Tibial nerve (tissue), 4 donors: Measurements from ENCODE around the gene RXFP1. TPM values are rescaled to one million over a fixed set of nuclear protein-coding genes. Genes with fewer than 3 reads are reported as not detected.

ENCODE experiments used
- DNase-seq, 2 donors: peaks; one replicate each; pipeline ENCODE4 v3.0.0-alpha.2; 2019; ENCODE audit warnings: low spot score in 2 of 2
- H3K27ac ChIP-seq, 4 donors: fragments of 200-600 bp; sonication (generic) in 3 of 4; one replicate each; pipeline ENCODE4 v1.5.1; 2017 to 2019; ENCODE audit warnings: mild to moderate bottlenecking in 1 of 4
- H3K27me3 ChIP-seq, 2 donors: fragments of 200-600 bp; sonication (generic) in 1 of 2; one replicate each; pipeline versions ENCODE4 v1.5.1 to v1.6.0; 2017 to 2019
- H3K36me3 ChIP-seq, 3 donors: fragments of 200-600 bp; sonication (generic); one replicate each; pipeline ENCODE4 v1.5.1; 2018 to 2019
- H3K4me1 ChIP-seq, 4 donors: fragments of 200-600 bp; sonication (generic) in 3 of 4; one replicate each; pipeline ENCODE4 v1.5.1; 2017 to 2019
- H3K4me3 ChIP-seq, 4 donors: fragments of 200-600 bp; sonication (generic) in 3 of 4; one replicate each; pipeline ENCODE4 v1.5.1; 2017 to 2019; ENCODE audit warnings: mild to moderate bottlenecking in 1 of 4, moderate library complexity in 1 of 4
- H3K9me3 ChIP-seq, 4 donors: fragments of 200-600 bp; sonication (generic) in 3 of 4; one replicate each; pipeline ENCODE4 v1.5.1; 2017 to 2019
- CTCF ChIP-seq, 5 experiments: fragments of 200-600 bp in 3 of 5; fragments of 450-650 bp in 2 of 5; sonication (generic) in 3 of 5; IDR thresholded peaks; one replicate each; pipeline ENCODE4 v1.5.1; 2016 to 2019; ENCODE audit warnings: antibody characterized with exemption in 5 of 5, mild to moderate bottlenecking in 3 of 5, moderate library complexity in 2 of 5
- EP300 ChIP-seq, 2 donors: sonication (generic); formaldehyde crosslinking; IDR thresholded peaks; one replicate each; pipeline ENCODE4 v1.6.1; 2017; ENCODE audit warnings: antibody characterized with exemption in 2 of 2, mild to moderate bottlenecking in 1 of 2
- POLR2A ChIP-seq, 2 donors: fragments of 450-650 bp; IDR thresholded peaks; one replicate each; pipeline ENCODE4 v1.6.1; 2017; ENCODE audit warnings: antibody characterized with exemption in 2 of 2, mild to moderate bottlenecking in 2 of 2, moderate library complexity in 2 of 2
- WGBS, 2 donors: methylation state at CpG; one replicate each; pipeline ENCODE4 v1.1.5; 2018; 5-methylcytosine and 5-hydroxymethylcytosine counted together
- total RNA-seq, 4 donors: library from RNA; depleted of rRNA; stranded (reverse); fragments of >200 nt; gene quantifications; one replicate each; pipeline ENCODE4 v1.1.0, GENCODE V29; 2016

The RXFP1 gene
- total RNA-seq, 4 donors from 2014 or later: not detected

GRCh38 chr4:158666892-158667291 lies 145.2 kb downstream of the RXFP1 start:
- Histone ChIP-seq H3K4me3 (no peak overlapping the region), H3K36me3 (no peaks in the 10 kb centered on the region), H3K9me3 (no peaks in the 10 kb centered on the region), H3K27ac (no peak overlapping the region), H3K4me1 (peaks cover 0 to 12% (median 6%) of the 10 kb centered on the region in 4 donors), H3K27me3 (no peaks in the 10 kb centered on the region)
- DNase-seq: no peak
- 93 to 98% methylated on average over 2 of the region's 2 CpGs for WGBS, 2 donors
- TF ChIP-seq EP300 (IDR thresholded peaks at IDR 0.05): no peak
- TF ChIP-seq CTCF (IDR thresholded peaks at IDR 0.05): no peak
- no peak for TF ChIP-seq POLR2A (IDR thresholded peaks at IDR 0.05)

DNA sequence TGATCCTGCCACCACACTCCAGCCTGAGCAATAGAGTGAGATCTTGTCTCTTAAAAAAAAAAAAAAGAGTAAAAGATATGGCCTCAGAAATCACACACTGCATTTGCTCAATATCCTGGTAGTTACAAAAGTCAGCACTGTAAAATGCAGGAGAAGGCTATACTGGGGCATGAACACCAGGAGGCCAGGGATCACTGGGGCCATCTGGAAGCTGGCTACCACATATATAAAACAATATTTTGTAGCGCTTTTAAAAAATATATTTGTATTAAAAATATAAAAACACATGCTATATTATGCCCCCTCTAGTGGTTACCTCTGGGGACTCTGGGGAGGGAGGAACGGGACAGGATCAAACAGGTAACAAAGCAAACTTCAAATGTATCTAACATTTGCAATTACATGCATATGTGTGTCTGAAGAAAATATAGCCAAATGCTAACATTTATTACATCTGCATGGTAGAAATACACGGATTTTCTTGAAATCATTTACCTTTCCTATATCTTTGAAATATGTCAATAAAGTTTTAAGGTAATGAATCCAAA lies 146.0 kb downstream of the RXFP1 start:
- H3K36me3 ChIP-seq: no peaks in the 10 kb centered on the region

GRCh38 chr4:158669310-158669709 lies 147.6 kb downstream of the RXFP1 start:
- Histone ChIP-seq H3K27ac (no peak overlapping the region), H3K4me1 (peaks cover 0 to 29% (median 14%) of the 10 kb centered on the region in 4 donors), H3K4me3 (no peak overlapping the region), H3K36me3 (no peaks in the 10 kb centered on the region), H3K9me3 (no peaks in the 10 kb centered on the region), H3K27me3 (no peaks in the 10 kb centered on the region)
- 78 to 82% methylated on average over 7 of the region's 7 CpGs for WGBS, 2 donors
- TF ChIP-seq CTCF (IDR thresholded peaks at IDR 0.05) (no peak), EP300 (IDR thresholded peaks at IDR 0.05) (no peak), POLR2A (IDR thresholded peaks at IDR 0.05) (no peak)
- DNase-seq: no peak

More for the DNA sequence above, 146.0 kb downstream of the RXFP1 start:
- H3K27ac ChIP-seq: no peak overlapping the region
- WGBS, 2 donors: 80 to 84% methylated on average over 3 of the region's 3 CpGs
- H3K4me1 ChIP-seq: peaks cover 0 to 13% (median 6%) of the 10 kb centered on the region in 4 donors
- no peak overlapping the region for H3K4me3 ChIP-seq
- no peaks in the 10 kb centered on the region for H3K9me3 ChIP-seq
- peak in 2 of 5 experiments; percentile 17 to 36 for TF ChIP-seq CTCF (IDR thresholded peaks at IDR 0.05)
- TF ChIP-seq EP300 (IDR thresholded peaks at IDR 0.05): no peak
- no peak for TF ChIP-seq POLR2A (IDR thresholded peaks at IDR 0.05)
- H3K27me3 ChIP-seq: no peaks in the 10 kb centered on the region
- DNase-seq: no peak

DNA sequence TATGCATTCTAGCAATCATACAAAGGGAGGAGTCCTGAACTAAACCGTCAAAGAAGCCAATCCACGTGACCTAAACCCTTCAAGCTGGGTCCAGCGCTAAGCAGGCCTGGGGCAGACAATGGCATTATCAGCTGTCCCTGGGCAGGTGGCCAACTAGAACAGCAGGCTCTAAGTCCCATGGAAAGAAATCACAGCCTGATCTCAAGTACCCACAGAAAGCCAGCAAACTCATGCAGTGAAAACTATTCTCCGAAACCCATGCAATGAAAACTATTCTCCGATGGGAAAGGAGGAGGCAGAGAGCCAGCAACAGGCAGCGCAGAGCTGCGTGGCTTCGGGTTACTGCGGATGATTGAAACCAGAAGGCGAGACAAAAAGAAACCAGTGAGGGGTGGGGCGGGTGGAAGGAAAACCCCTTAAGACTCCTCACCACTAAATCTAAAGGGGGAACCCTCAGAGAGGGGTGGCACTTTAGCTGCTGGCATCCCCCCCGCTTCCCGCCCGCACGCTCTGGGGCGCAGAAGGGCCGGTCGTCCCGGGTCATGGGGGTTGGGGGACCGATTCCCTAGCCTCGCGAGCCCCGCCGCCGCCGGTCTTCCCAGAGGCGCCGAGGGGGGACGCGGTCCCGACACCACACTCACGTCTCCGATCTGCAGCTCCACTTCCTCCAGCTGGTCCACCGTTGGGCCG lies 149.4 kb downstream of the RXFP1 start:
- no peaks in the 10 kb centered on the region for H3K9me3 ChIP-seq
- DNase-seq: peak; percentile 35 to 47
- no peaks in the 10 kb centered on the region for H3K27me3 ChIP-seq
- H3K4me3 ChIP-seq: peak overlapping the region; percentile 62 to 85 (median 74)
- TF ChIP-seq CTCF (IDR thresholded peaks at IDR 0.05): no peak
- TF ChIP-seq EP300 (IDR thresholded peaks at IDR 0.05): no peak
- no peak for TF ChIP-seq POLR2A (IDR thresholded peaks at IDR 0.05)
- H3K36me3 ChIP-seq: no peaks in the 10 kb centered on the region
- peaks cover 0 to 35% (median 14%) of the 10 kb centered on the region in 4 donors for H3K4me1 ChIP-seq
- H3K27ac ChIP-seq: peak overlapping the region; percentile 19 to 99 (median 98)
- WGBS, 2 donors: 0% methylated on average over 11 to 35 of the region's 35 CpGs

GRCh38 chr4:158671665-158671914 lies 149.9 kb downstream of the RXFP1 start, which contains the start of gene C4orf46:
Gene C4orf46 (minus strand): TSS chr4:158671887. CDS start chr4:158671801, 86 bp downstream.
- Histone ChIP-seq H3K9me3 (no peaks in the 10 kb centered on the region), H3K36me3 (no peaks in the 10 kb centered on the region), H3K27me3 (no peaks in the 10 kb centered on the region), H3K27ac (peak within 1 kb of the TSS; percentile 92 to 99 (median 98)), H3K4me3 (peak within 1 kb of the TSS; percentile 62 to 85 (median 77)), H3K4me1 (peaks cover 0 to 35% (median 14%) of the 10 kb centered on the region in 4 donors)
- DNase-seq: no peak
- 0 to 1% methylated on average over 15 to 20 of the region's 20 CpGs for WGBS, 2 donors
- TF ChIP-seq EP300 (IDR thresholded peaks at IDR 0.05): no peak
- no peak for TF ChIP-seq POLR2A (IDR thresholded peaks at IDR 0.05)
- no peak for TF ChIP-seq CTCF (IDR thresholded peaks at IDR 0.05)
